Calu3 (cell line): ENCODE measurements around the gene BZW2. TPM values are rescaled to one million over a fixed set of nuclear protein-coding genes. Genes with fewer than 3 reads are reported as not detected.

Source experiments
- BruUV-seq: library from RNA; stranded (reverse); fragments of 400-500 nt; replicated peaks from 2 replicates; lab custom pipeline; 2021; lab: Mats Ljungman, UMichigan
- CTCF ChIA-PET: fragments of 300-600 bp; sonication (Branson Sonifier 250); formaldehyde crosslinking; loops from one replicate; lab custom pipeline; 2022; ENCODE audit warnings: antibody characterized with exemption; lab: Charles Lee
- DNase-seq: peaks from one replicate; pipeline ENCODE4 v3.0.0; 2022
- H3K27ac Mint-ChIP-seq: one replicate; pipeline ENCODE4 v1.8.0; 2022; ENCODE audit warnings: mixed read lengths; ENCODE audit not compliant: unreplicated experiment
- H3K27me3 Mint-ChIP-seq: one replicate; pipeline ENCODE4 v1.8.0; 2022; ENCODE audit warnings: mixed read lengths; ENCODE audit not compliant: unreplicated experiment
- H3K36me3 Mint-ChIP-seq: one replicate; pipeline ENCODE4 v1.8.0; 2022; ENCODE audit warnings: mild to moderate bottlenecking, moderate library complexity, mixed read lengths; ENCODE audit not compliant: insufficient read depth, unreplicated experiment
- H3K4me1 Mint-ChIP-seq: one replicate; pipeline ENCODE4 v1.8.0; 2022; ENCODE audit warnings: mild to moderate bottlenecking, low read depth, mixed read lengths; ENCODE audit not compliant: unreplicated experiment
- H3K4me3 Mint-ChIP-seq: one replicate; pipeline ENCODE4 v1.8.0; 2022; ENCODE audit warnings: mild to moderate bottlenecking, low read depth, moderate library complexity, mixed read lengths; ENCODE audit not compliant: unreplicated experiment
- H3K9me3 Mint-ChIP-seq: one replicate; pipeline ENCODE4 v1.8.0; 2022; ENCODE audit warnings: low read depth, mixed read lengths; ENCODE audit not compliant: unreplicated experiment
- intact Hi-C: fragments of 100-400 bp; cut with micrococcal nuclease; formaldehyde crosslinking; loops from one replicate; pipeline ENCODE4 v1.10.0; 2022; ENCODE audit not compliant: unreplicated experiment
- total RNA-seq: library from RNA; stranded (reverse); gene quantifications from 2 replicates; pipeline ENCODE4 v1.2.3, GENCODE V29; 2022
- TF ChIP-seq, protein P1 (sequence below): fragments of 200-600 bp; IDR thresholded peaks from one replicate; pipeline ENCODE4 v1.8.0; 2022; ENCODE audit warnings: antibody characterized with exemption; ENCODE audit not compliant: unreplicated experiment

The BZW2 gene
- total RNA-seq, 1 experiment from 2014 or later: 194 TPM

DNA sequence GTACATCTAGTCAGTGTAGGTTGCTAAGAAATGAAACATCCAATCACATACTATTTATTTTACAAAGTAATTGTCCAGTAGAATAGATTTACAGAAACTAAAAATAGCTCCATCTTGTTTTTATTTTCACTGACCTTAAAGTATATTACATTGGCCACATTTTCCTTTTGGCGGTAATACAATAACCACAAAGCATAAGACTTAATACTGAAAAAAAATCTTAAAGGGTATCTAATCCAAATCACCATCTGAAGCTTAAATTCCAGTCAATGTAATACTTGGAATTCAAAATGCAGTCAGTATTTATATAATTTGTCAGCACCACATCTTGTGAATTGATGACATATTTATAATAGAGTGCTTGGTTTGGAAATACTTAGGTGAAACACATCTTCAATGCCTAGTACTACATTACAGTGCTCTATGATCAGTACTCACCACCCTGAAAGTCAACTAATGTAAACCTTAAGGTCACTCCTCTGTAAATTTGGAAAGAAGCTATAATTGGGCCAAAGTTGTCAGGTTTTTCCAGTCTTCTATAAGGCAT, 9.4 kb upstream of the BZW2 start:
- Mint-ChIP-seq H3K27me3 (no peaks in the 10 kb centered on the region), H3K4me3 (no peak overlapping the region), H3K36me3 (peaks cover 19% of the 10 kb centered on the region), H3K4me1 (peaks cover 35% of the 10 kb centered on the region), H3K9me3 (no peaks in the 10 kb centered on the region), H3K27ac (no peak overlapping the region)
- TF ChIP-seq, protein P1, sequence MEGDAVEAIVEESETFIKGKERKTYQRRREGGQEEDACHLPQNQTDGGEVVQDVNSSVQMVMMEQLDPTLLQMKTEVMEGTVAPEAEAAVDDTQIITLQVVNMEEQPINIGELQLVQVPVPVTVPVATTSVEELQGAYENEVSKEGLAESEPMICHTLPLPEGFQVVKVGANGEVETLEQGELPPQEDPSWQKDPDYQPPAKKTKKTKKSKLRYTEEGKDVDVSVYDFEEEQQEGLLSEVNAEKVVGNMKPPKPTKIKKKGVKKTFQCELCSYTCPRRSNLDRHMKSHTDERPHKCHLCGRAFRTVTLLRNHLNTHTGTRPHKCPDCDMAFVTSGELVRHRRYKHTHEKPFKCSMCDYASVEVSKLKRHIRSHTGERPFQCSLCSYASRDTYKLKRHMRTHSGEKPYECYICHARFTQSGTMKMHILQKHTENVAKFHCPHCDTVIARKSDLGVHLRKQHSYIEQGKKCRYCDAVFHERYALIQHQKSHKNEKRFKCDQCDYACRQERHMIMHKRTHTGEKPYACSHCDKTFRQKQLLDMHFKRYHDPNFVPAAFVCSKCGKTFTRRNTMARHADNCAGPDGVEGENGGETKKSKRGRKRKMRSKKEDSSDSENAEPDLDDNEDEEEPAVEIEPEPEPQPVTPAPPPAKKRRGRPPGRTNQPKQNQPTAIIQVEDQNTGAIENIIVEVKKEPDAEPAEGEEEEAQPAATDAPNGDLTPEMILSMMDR: no peak
- no TSS peak for BruUV-seq
- CTCF ChIA-PET: no interaction called here
- no peak for DNase-seq
- intact Hi-C loops: no loop called here

DNA sequence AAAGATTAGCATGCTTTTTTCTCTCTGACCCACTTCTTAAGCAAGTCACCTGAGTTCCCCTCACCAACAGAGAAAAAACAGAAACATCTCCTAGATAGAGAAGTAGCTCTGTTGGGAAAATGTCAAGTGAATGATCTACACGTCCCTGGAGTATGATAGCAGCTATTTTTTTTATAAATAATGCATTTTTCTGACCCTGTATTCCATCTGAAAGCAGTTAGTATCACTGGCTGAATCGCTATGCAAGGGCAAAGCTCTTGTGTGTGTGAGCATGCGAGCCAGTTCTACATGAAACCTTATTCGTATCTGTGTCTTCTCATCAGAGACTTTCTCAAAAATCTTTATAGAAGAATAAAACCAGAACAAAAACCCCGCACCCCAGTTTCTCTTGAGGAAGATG, 8.6 kb upstream of the BZW2 start:
- no peak for DNase-seq
- CTCF ChIA-PET: no interaction called here
- no peak overlapping the region for H3K27ac Mint-ChIP-seq
- peaks cover 19% of the 10 kb centered on the region for H3K36me3 Mint-ChIP-seq
- H3K27me3 Mint-ChIP-seq: no peaks in the 10 kb centered on the region
- TF ChIP-seq, protein P1: no peak
- H3K4me3 Mint-ChIP-seq: no peak overlapping the region
- no TSS peak for BruUV-seq
- intact Hi-C loops: no loop called here
- no peaks in the 10 kb centered on the region for H3K9me3 Mint-ChIP-seq
- peaks cover 35% of the 10 kb centered on the region for H3K4me1 Mint-ChIP-seq

DNA sequence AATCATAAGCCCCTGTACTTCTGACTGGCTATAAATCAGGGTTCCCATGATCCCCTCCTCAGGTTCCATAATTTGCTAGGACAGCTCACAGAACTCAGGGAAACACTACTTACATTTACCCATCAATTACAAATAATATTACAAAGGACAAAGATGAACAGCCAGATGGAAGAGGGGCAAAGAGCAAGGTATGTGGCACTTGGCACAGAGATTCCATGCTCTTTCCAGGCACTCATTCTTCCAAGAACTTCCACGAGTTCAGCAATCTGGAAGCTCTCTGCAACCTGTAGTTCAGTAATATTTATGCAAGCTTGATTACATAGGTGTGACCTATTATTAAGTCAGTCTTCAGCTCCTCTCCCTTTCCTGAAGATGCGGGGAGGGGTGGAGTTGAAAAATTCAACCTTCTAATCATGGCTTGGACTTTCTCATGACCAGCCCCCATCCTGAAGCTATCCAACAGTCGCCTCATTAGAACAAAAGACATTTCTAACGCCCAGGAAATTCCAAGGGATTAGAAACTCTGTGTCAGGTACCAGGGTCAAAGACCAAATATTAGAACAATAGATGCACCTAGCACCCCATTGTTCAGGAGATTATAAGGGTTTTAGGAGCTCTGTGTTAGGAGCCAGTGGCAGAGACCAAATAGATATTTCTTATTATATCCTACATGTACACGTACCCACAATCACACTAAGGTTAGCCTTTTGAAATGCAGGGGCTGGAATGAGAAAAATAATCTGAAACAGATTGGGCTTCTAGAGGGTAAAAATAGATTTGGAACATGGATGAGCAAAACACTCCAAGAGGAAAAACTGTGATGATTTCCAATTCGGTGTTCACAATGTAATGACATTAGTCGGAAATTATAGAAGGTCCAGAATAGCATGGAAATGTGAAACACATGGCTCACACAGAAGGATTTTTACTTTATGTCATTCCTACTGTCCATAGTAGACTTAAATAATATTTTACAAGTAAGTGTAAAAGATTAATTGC, 7.4 kb upstream of the BZW2 start:
- H3K36me3 Mint-ChIP-seq: peaks cover 22% of the 10 kb centered on the region
- no peak overlapping the region for H3K4me3 Mint-ChIP-seq
- H3K27ac Mint-ChIP-seq: no peak overlapping the region
- no TSS peak for BruUV-seq
- TF ChIP-seq, protein P1: no peak
- no peaks in the 10 kb centered on the region for H3K27me3 Mint-ChIP-seq
- CTCF ChIA-PET: no interaction called here
- intact Hi-C loops: no loop called here
- no peaks in the 10 kb centered on the region for H3K9me3 Mint-ChIP-seq
- DNase-seq: no peak
- H3K4me1 Mint-ChIP-seq: peaks cover 46% of the 10 kb centered on the region

DNA sequence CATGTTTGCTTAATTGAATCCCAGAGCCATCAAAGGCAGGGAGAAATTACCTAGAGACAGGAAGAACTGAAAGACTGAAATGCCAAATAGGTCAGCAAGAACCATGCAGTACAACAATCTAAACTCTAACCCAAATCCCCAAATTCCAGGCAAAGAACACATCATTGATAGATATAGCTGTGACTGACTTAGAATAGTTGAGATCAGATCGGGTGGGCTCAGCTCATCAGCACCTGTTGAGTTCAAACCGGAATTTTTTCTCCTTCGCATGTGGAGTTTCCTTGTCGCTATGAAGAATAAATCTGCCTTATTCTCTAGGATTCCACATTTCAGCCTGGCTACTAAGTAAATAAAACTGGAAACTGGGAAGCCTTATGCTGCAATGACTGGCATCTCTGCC, 1.8 kb upstream of the BZW2 start:
- no peak for DNase-seq
- TF ChIP-seq, protein P1: no peak
- H3K4me3 Mint-ChIP-seq: peak overlapping the region; percentile 89
- peaks cover 35% of the 10 kb centered on the region for H3K4me1 Mint-ChIP-seq
- no peaks in the 10 kb centered on the region for H3K27me3 Mint-ChIP-seq
- no peaks in the 10 kb centered on the region for H3K9me3 Mint-ChIP-seq
- BruUV-seq: TSS peak; percentile 28
- CTCF ChIA-PET: interaction anchor here (0.7 kb wide), 1 partner anchor 812 kb away, joined by 3 read pairs; no protein-coding TSS in a partner anchor
- intact Hi-C loops: no loop called here
- peaks cover 61% of the 10 kb centered on the region for H3K36me3 Mint-ChIP-seq
- H3K27ac Mint-ChIP-seq: peak overlapping the region; percentile 88
